K562 (cell line): ENCODE results near the gene PLEKHH2. TPM values are rescaled to one million over a fixed set of nuclear protein-coding genes. Genes with fewer than 3 reads are reported as not detected.

Source experiments
- ATAC-seq: fragments of 200-7000 bp; cut with Tn5 transposase; 3 replicates; pipeline ENCODE4 v1.9.1; 2020; ENCODE audit warnings: moderate library complexity
- BruUV-seq: library from RNA; stranded (reverse); fragments of 400-500 nt; replicated peaks from 2 replicates; lab custom pipeline; 2021; lab: Mats Ljungman, UMichigan
- CTCF ChIA-PET: fragments of 300-600 bp; formaldehyde crosslinking; extraction: SDS; loops from one replicate; lab custom pipeline; 2021; ENCODE audit warnings: low intra/inter-chr PET ratio; lab: Yijun Ruan, JAX
- POLR2A ChIA-PET: fragments of 300-600, 350-650 bp; sonication (Branson Sonifier 250); formaldehyde crosslinking; extraction: SDS; loops from one replicate; lab custom pipeline; 2021; ENCODE audit warnings: antibody characterized with exemption, inconsistent platforms; lab: Yijun Ruan, JAX
- DNase-seq, 4 experiments: peaks; one replicate each; pipeline versions ENCODE4 v3.0.0 to v3.0.0-alpha.2; 2011 to 2018; ENCODE audit warnings: low spot score in 3 of 4, mixed read lengths in 3 of 4; ENCODE audit errors: extremely low read depth in 1 of 4
- FAIRE-seq: peaks from 2 replicates; lab custom pipeline; 2011; peaks lifted over from hg19 to GRCh38; lab: Jason Lieb, UNC
- H2AFZ ChIP-seq: 2 replicates; pipeline ENCODE4 v1.6.0; 2011; ENCODE audit warnings: low read depth, low read length, control low read depth, inconsistent platforms
- H3K27ac ChIP-seq: fragments of 200-600 bp; 3 replicates; pipeline ENCODE4 v1.8.0; 2011; ENCODE audit warnings: low read depth, mild to moderate bottlenecking, control low read depth, inconsistent platforms, low read length, moderate library complexity, mixed read lengths; ENCODE audit errors: extremely low read depth
- H3K27me3 ChIP-seq, 2 experiments: fragments of 300-600 bp in 1 of 2; 2 replicates in 1 of 2; 3 replicates in 1 of 2; pipeline versions ENCODE4 v1.6.0 to v1.8.0; 2011; ENCODE audit warnings: inconsistent platforms in 2 of 2, low read length in 2 of 2, mild to moderate bottlenecking in 1 of 2, mixed read lengths in 1 of 2, moderate library complexity in 1 of 2; ENCODE audit not compliant: control insufficient read depth in 2 of 2, insufficient read depth in 2 of 2
- H3K36me3 ChIP-seq: fragments of 300-600 bp; 3 replicates; pipeline ENCODE4 v1.8.0; 2011; ENCODE audit warnings: mild to moderate bottlenecking, low read length, inconsistent platforms; ENCODE audit not compliant: control insufficient read depth, insufficient read depth
- H3K4me1 ChIP-seq, 2 experiments: fragments of 200-600 bp in 1 of 2; replicated peaks in 1 of 2; 2 replicates in 1 of 2; 3 replicates in 1 of 2; pipeline versions ENCODE4 v1.5.1 to v1.8.0; 2011; ENCODE audit warnings: inconsistent platforms in 2 of 2, low read length in 2 of 2, mild to moderate bottlenecking in 1 of 2, mixed read lengths in 1 of 2, moderate library complexity in 1 of 2; ENCODE audit not compliant: control insufficient read depth in 2 of 2, insufficient read depth in 2 of 2
- H3K4me2 ChIP-seq: 2 replicates; pipeline ENCODE4 v1.6.1; 2011; ENCODE audit warnings: low read length, control low read depth, inconsistent platforms, mixed read lengths; ENCODE audit not compliant: insufficient read depth
- H3K4me3 ChIP-seq: fragments of 200-600 bp; sonication (generic), shearing (Covaris generic); 2 replicates; pipeline ENCODE4 v1.5.1; 2016; ENCODE audit warnings: control low read depth, inconsistent platforms
- H3K79me2 ChIP-seq: fragments of 200-600 bp; 3 replicates; pipeline ENCODE4 v1.8.0; 2011; ENCODE audit warnings: low read length, inconsistent platforms; ENCODE audit not compliant: control insufficient read depth, insufficient read depth
- H3K9ac ChIP-seq, 2 experiments: 2 replicates each; pipeline versions ENCODE4 v1.6.0 to v1.6.1; 2011; ENCODE audit warnings: low read depth in 2 of 2, low read length in 2 of 2, control low read depth in 1 of 2, inconsistent platforms in 1 of 2, mild to moderate bottlenecking in 1 of 2, mixed read lengths in 1 of 2; ENCODE audit not compliant: insufficient read depth in 1 of 2
- H3K9me1 ChIP-seq: one replicate; pipeline ENCODE4 v1.6.0; 2011; ENCODE audit warnings: inconsistent platforms, mild to moderate bottlenecking, low read length, moderate library complexity; ENCODE audit not compliant: control insufficient read depth, insufficient read depth
- H3K9me3 ChIP-seq: replicated peaks from 2 replicates; pipeline ENCODE4 v1.5.1; 2011; ENCODE audit warnings: low read depth, low read length, inconsistent platforms; ENCODE audit not compliant: control insufficient read depth, insufficient read depth
- H4K20me1 ChIP-seq: replicated peaks from 2 replicates; pipeline ENCODE4 v1.6.1; 2011; ENCODE audit warnings: low read length, inconsistent platforms, mixed read lengths; ENCODE audit not compliant: control insufficient read depth, insufficient read depth
- ATF4 ChIP-seq: fragments of 450-650 bp; formaldehyde crosslinking; IDR thresholded peaks from 2 replicates; pipeline ENCODE4 v1.4.0; 2022; ENCODE audit warnings: mild to moderate bottlenecking, moderate library complexity
- GABPB2 ChIP-seq: fragments of 250-450 bp; sonication (Bioruptor Pico); conservative IDR thresholded peaks from 2 replicates; pipeline ENCODE4 v1.5.1; 2021; ENCODE audit warnings: mild to moderate bottlenecking
- GATA2 ChIP-seq: sonication (generic); formaldehyde crosslinking; IDR thresholded peaks from 2 replicates; pipeline ENCODE4 v1.4.0; 2020; ENCODE audit warnings: mild to moderate bottlenecking, missing genetic modification reagents
- HOMEZ ChIP-seq: fragments of 250-450 bp; sonication (Bioruptor Pico); IDR thresholded peaks from 2 replicates; pipeline ENCODE4 v1.4.0; 2020; ENCODE audit warnings: mild to moderate bottlenecking, moderate library complexity
- LARP7 ChIP-seq: fragments of 450-650 bp; IDR thresholded peaks from 2 replicates; pipeline ENCODE4 v1.6.1; 2016
- MYBL2 ChIP-seq, 2 experiments: fragments of 450-650 bp in 1 of 2; sonication (generic) in 1 of 2; formaldehyde crosslinking in 1 of 2; IDR thresholded peaks; 2 replicates each; pipeline versions ENCODE4 v1.6.1 to v1.8.1; 2017 to 2022; ENCODE audit warnings: borderline replicate concordance in 1 of 2, inconsistent platforms in 1 of 2, low read depth in 1 of 2, mild to moderate bottlenecking in 1 of 2, missing genetic modification reagents in 1 of 2, moderate library complexity in 1 of 2
- PRMT5 ChIP-seq: sonication (generic); formaldehyde crosslinking; IDR thresholded peaks from 2 replicates; pipeline ENCODE4 v1.5.0; 2020; ENCODE audit warnings: missing genetic modification reagents
- TCF7L2 ChIP-seq: fragments of 150-350 bp; IDR thresholded peaks from 2 replicates; pipeline ENCODE4 v1.6.1; 2016; ENCODE audit warnings: low read depth, mild to moderate bottlenecking, low read length, moderate library complexity
- USF2 ChIP-seq: sonication (generic); formaldehyde crosslinking; IDR thresholded peaks from 2 replicates; pipeline ENCODE4 v1.5.0; 2020; ENCODE audit warnings: missing genetic modification reagents
- ZKSCAN8 ChIP-seq: fragments of 200-800 bp; sonication (Bioruptor generic); IDR thresholded peaks from 2 replicates; pipeline ENCODE4 v1.6.1; 2016; ENCODE audit warnings: missing genetic modification characterization, missing compliant biosample characterization
- ZNF354B ChIP-seq: fragments of 250-450 bp; sonication (Bioruptor Pico); IDR thresholded peaks from 2 replicates; pipeline ENCODE4 v1.4.0; 2020
- ZNF707 ChIP-seq: fragments of 250-450 bp; sonication (Bioruptor Pico); conservative IDR thresholded peaks from 2 replicates; pipeline ENCODE4 v1.8.0; 2022; ENCODE audit warnings: inconsistent platforms, mild to moderate bottlenecking, moderate library complexity
- WGBS: fragments of 100-300 bp; shearing (Covaris generic); methylation state at CpG from one replicate; pipeline ENCODE4 v1.1.6; 2016; ENCODE audit warnings: low coverage, mixed read lengths; ENCODE audit not compliant: insufficient coverage; ENCODE audit errors: missing lambda C conversion rate; 5-methylcytosine and 5-hydroxymethylcytosine counted together
- in situ Hi-C: fragments of 300-500 bp; cut with MboI; formaldehyde crosslinking; loops from 4 replicates; pipeline ENCODE4 v1.15.0; 2018; ENCODE audit warnings: inconsistent platforms, mixed read lengths
- intact Hi-C: fragments of 100-400 bp; cut with micrococcal nuclease; formaldehyde crosslinking; loops from 2 replicates; pipeline ENCODE4 v1.14.2; 2022
- polyA plus RNA-seq, 8 experiments: library from polyadenylated mRNA; depleted of rRNA in 4 of 8; stranded (reverse) in 5 of 8; unstranded in 3 of 8; fragments of >200 nt; fragmentation: Nextera tagmentation in 2 of 8; fragmentation: Illumina TruSeq in 1 of 8; extraction: Ambion mirVana in 2 of 8; extraction: Trizol in 1 of 8; gene quantifications; 2 replicates each; pipeline versions ENCODE4 v1.2.1 to v1.2.3, GENCODE V29; 2011 to 2014; ENCODE audit warnings: inconsistent platforms in 1 of 8, missing spikeins in 1 of 8
- total RNA-seq, 7 experiments: library from RNA; depleted of rRNA in 6 of 7; stranded (reverse); fragments of >200 nt in 6 of 7; fragmentation: Illumina TruSeq in 2 of 7; extraction: Trizol in 2 of 7; gene quantifications; 2 replicates each; pipeline versions ENCODE4 v1.2.1 to v1.2.3, GENCODE V29; 2011 to 2021; ENCODE audit warnings: low replicate concordance in 1 of 7

Gene PLEKHH2
- total and polyA plus RNA-seq, 9 of the 15 experiments (the other 6 are each of a cell fraction or from before 2014, with no cell fraction given): 0.77 to 13.5 (median 2.7) TPM

GRCh38 chr2:43594875-43595274 lies 42.2 kb upstream of the PLEKHH2 start (continued):
- TF ChIP-seq HOMEZ: no peak

- ATAC-seq (peak; percentile 98), DNase-seq (peak; percentile 96 to 99 (median 98)), FAIRE-seq (peak; percentile 98)
- intact Hi-C loops (no loop called here), in situ Hi-C loops (no loop called here)
- POLR2A ChIA-PET: interaction anchor here (0.6 to 1.7 kb wide), 13 partner anchors 8 to 284 kb away, joined by 3 to 8 read pairs (median 4); partner anchors contain the start of gene PLEKHH2
- peak within 1 kb of the TSS; percentile 89 for H2AFZ ChIP-seq
- H3K4me3 ChIP-seq: peak within 1 kb of the TSS; percentile 58
- WGBS: 0% methylated on average over 48 of the region's 52 CpGs
- H4K20me1 ChIP-seq: no peaks in the 10 kb centered on the region
- peak within 1 kb of the TSS; percentile 93 for H3K4me2 ChIP-seq
- peak within 1 kb of the TSS; percentile 96 to 99 for H3K9ac ChIP-seq
- peaks cover 4 to 10% of the 10 kb centered on the region in 2 experiments; a peak in 1 of 5 replicates for H3K4me1 ChIP-seq
- peaks cover 20% of the 10 kb centered on the region; the same call in 1 of the 3 replicates for H3K36me3 ChIP-seq
- H3K27me3 ChIP-seq: no peaks in the 10 kb centered on the region
- H3K9me1 ChIP-seq: no peaks in the 10 kb centered on the region
- BruUV-seq: TSS peak; percentile 74
- H3K27ac ChIP-seq: peak within 1 kb of the TSS; percentile 99
- CTCF ChIA-PET: interaction anchor here (1.3 kb wide), 1 partner anchor 13 kb away, joined by 13 read pairs; no protein-coding TSS in a partner anchor
- peaks cover 32% of the 10 kb centered on the region for H3K79me2 ChIP-seq
- H3K9me3 ChIP-seq: no peaks in the 10 kb centered on the region
- TF ChIP-seq TCF7L2 (no peak), GATA2 (CRISPR knock-in tag) (no peak), ZNF707 (no peak; the same call in 1 of the 2 replicates), ZKSCAN8 (CRISPR knock-in tag) (0 out of 2 replicates have a peak, but pooled peaks have one; percentile 49), USF2 (CRISPR knock-in tag) (no peak), LARP7 (no peak), ZNF354B (no peak), ATF4 (CRISPR knock-in tag) (no peak), MYBL2 (IDR thresholded peaks at IDR 0.05; ENCODE audit: low read depth) (peak; percentile 66; the same call in 1 of the 2 replicates), MYBL2 (CRISPR knock-in tag; IDR thresholded peaks at IDR 0.05; ENCODE audit: borderline replicate concordance) (no peak), GABPB2 (CRISPR knock-in tag) (no peak), PRMT5 (CRISPR knock-in tag) (no peak)
Measured at GRCh38 chr2:43595603-43596412, 41.3 kb upstream of the PLEKHH2 start, which contains the start of gene THADA. Gene THADA (minus strand): TSS chr2:43596038. CDS start chr2:43592392, 3,646 bp downstream.
